H1 (cell line): Measurements from ENCODE around the gene PRCP. TPM values are rescaled to one million over a fixed set of nuclear protein-coding genes. Genes with fewer than 3 reads are reported as not detected.

ENCODE experiments used
- CTCF ChIA-PET: fragments of 300-600 bp; sonication (Branson Sonifier 250); formaldehyde crosslinking; loops from one replicate; lab custom pipeline; 2021; ENCODE audit not compliant: partially characterized antibody; lab: Charles Lee
- POLR2A ChIA-PET: fragments of 300-600 bp; sonication (Branson Sonifier 250); formaldehyde crosslinking; loops from one replicate; lab custom pipeline; 2021; ENCODE audit warnings: inconsistent platforms; ENCODE audit not compliant: partially characterized antibody; lab: Charles Lee
- DNase-seq, 2 experiments: peaks; one replicate each; pipeline versions ENCODE4 v3.0.0 to v3.0.0-alpha.2; 2010 to 2022; ENCODE audit warnings: low spot score in 2 of 2, low read depth in 1 of 2, mixed read lengths in 1 of 2
- FAIRE-seq: peaks from 2 replicates; lab custom pipeline; 2011; peaks lifted over from hg19 to GRCh38; lab: Jason Lieb, UNC
- H2AFZ ChIP-seq: 2 replicates; pipeline ENCODE4 v1.8.1; 2012; ENCODE audit warnings: low read length, inconsistent platforms
- H2AK5ac ChIP-seq: 2 replicates; pipeline ENCODE4 v1.6.1; 2013; ENCODE audit warnings: low read depth, low read length
- H2BK120ac ChIP-seq: replicated peaks from 2 replicates; pipeline ENCODE3; 2013; ENCODE audit warnings: low read depth, low read length, inconsistent platforms
- H2BK12ac ChIP-seq: 2 replicates; pipeline ENCODE4 v1.6.1; 2013; ENCODE audit warnings: low read depth, low read length
- H2BK15ac ChIP-seq: 2 replicates; pipeline ENCODE4 v1.6.1; 2013; ENCODE audit warnings: low read length
- H2BK20ac ChIP-seq: 2 replicates; pipeline ENCODE4 v1.6.1; 2013; ENCODE audit warnings: low read length
- H2BK5ac ChIP-seq: 2 replicates; pipeline ENCODE4 v1.6.1; 2013; ENCODE audit warnings: low read depth, low read length
- H3K14ac ChIP-seq: 2 replicates; pipeline ENCODE4 v1.6.1; 2013; ENCODE audit warnings: inconsistent platforms; ENCODE audit not compliant: insufficient read length
- H3K18ac ChIP-seq: 2 replicates; pipeline ENCODE4 v1.6.1; 2013; ENCODE audit warnings: low read length; ENCODE audit errors: extremely low read depth
- H3K23ac ChIP-seq: 2 replicates; pipeline ENCODE4 v1.6.1; 2013; ENCODE audit warnings: inconsistent platforms; ENCODE audit not compliant: insufficient read length
- H3K23me2 ChIP-seq: 2 replicates; pipeline ENCODE4 v1.6.1; 2013; ENCODE audit warnings: low read depth, low read length
- H3K27ac ChIP-seq: 2 replicates; pipeline ENCODE4 v1.6.1; 2011; ENCODE audit warnings: low read depth, low read length, inconsistent platforms
- H3K27me3 ChIP-seq, 4 experiments: replicated peaks in 1 of 4; 1 replicate in 1 of 4; 2 replicates in 3 of 4; pipeline versions ENCODE4 v1.6.1 to v1.8.1; 2011 to 2013; ENCODE audit warnings: low read length in 3 of 4, mild to moderate bottlenecking in 3 of 4, inconsistent platforms in 2 of 4, mixed read lengths in 2 of 4, moderate library complexity in 1 of 4; ENCODE audit not compliant: control insufficient read depth in 3 of 4, insufficient read depth in 3 of 4; ENCODE audit errors: extremely low read depth in 1 of 4
- H3K36me3 ChIP-seq, 4 experiments: 2 replicates each; pipeline versions ENCODE4 v1.6.1 to v1.8.1; 2011 to 2013; ENCODE audit warnings: mild to moderate bottlenecking in 4 of 4, low read length in 3 of 4, moderate library complexity in 2 of 4, control low read depth in 1 of 4, inconsistent platforms in 1 of 4; ENCODE audit not compliant: insufficient read depth in 4 of 4, control insufficient read depth in 2 of 4
- H3K4ac ChIP-seq: replicated peaks from 2 replicates; pipeline ENCODE3; 2013; ENCODE audit warnings: low read length, low read depth, mixed read lengths, inconsistent platforms; ENCODE audit not compliant: insufficient read length
- H3K4me1 ChIP-seq, 4 experiments: replicated peaks in 1 of 4; 1 replicate in 1 of 4; 2 replicates in 3 of 4; pipeline versions ENCODE4 v1.6.1 to v1.8.1; 2011 to 2013; ENCODE audit warnings: low read length in 3 of 4, inconsistent platforms in 2 of 4, mixed read lengths in 1 of 4; ENCODE audit not compliant: insufficient read depth in 4 of 4, control insufficient read depth in 3 of 4
- H3K4me2 ChIP-seq, 2 experiments: 2 replicates each; pipeline versions ENCODE4 v1.6.1 to v1.8.1; 2011 to 2013; ENCODE audit warnings: low read depth in 2 of 2, low read length in 2 of 2, control low read depth in 1 of 2, inconsistent platforms in 1 of 2, mild to moderate bottlenecking in 1 of 2; ENCODE audit not compliant: insufficient read depth in 1 of 2
- H3K4me3 ChIP-seq, 4 experiments: fragments of 200-600, 300-600 bp in 1 of 4; sonication (generic), shearing (Covaris generic), sonication (Bioruptor Twin) in 1 of 4; 2 replicates each; pipeline versions ENCODE4 v1.5.1 to v1.8.1; 2011 to 2016; ENCODE audit warnings: low read length in 4 of 4, low read depth in 3 of 4, control low read depth in 2 of 4, inconsistent platforms in 2 of 4, mild to moderate bottlenecking in 2 of 4, mixed read lengths in 1 of 4, moderate library complexity in 1 of 4; ENCODE audit not compliant: insufficient read depth in 2 of 4; ENCODE audit errors: extremely low read depth in 1 of 4
- H3K56ac ChIP-seq: replicated peaks from 2 replicates; pipeline ENCODE3; 2013; ENCODE audit warnings: low read depth, mild to moderate bottlenecking, mixed read lengths, low read length, inconsistent platforms; ENCODE audit not compliant: insufficient read length
- H3K79me1 ChIP-seq: 2 replicates; pipeline ENCODE4 v1.6.1; 2013; ENCODE audit warnings: low read depth, low read length, control low read depth
- H3K79me2 ChIP-seq, 2 experiments: 2 replicates each; pipeline versions ENCODE4 v1.6.1 to v1.8.1; 2012 to 2013; ENCODE audit warnings: low read length in 2 of 2, mild to moderate bottlenecking in 2 of 2, inconsistent platforms in 1 of 2; ENCODE audit not compliant: insufficient read depth in 2 of 2, control insufficient read depth in 1 of 2
- H3K9ac ChIP-seq, 4 experiments: replicated peaks in 1 of 4; 1 replicate in 1 of 4; 2 replicates in 3 of 4; pipeline versions ENCODE4 v1.6.1 to v1.8.1; 2011 to 2013; ENCODE audit warnings: low read depth in 3 of 4, low read length in 3 of 4, control low read depth in 2 of 4, mild to moderate bottlenecking in 2 of 4, moderate library complexity in 2 of 4, inconsistent platforms in 1 of 4; ENCODE audit errors: extremely low read depth in 1 of 4
- H3K9me3 ChIP-seq, 2 experiments: 2 replicates each; pipeline versions ENCODE4 v1.6.1 to v1.8.1; 2012 to 2013; ENCODE audit warnings: mild to moderate bottlenecking in 2 of 2, moderate library complexity in 2 of 2, control low read depth in 1 of 2, inconsistent platforms in 1 of 2, low read depth in 1 of 2, low read length in 1 of 2, mixed read lengths in 1 of 2; ENCODE audit not compliant: insufficient read depth in 2 of 2
- H4K20me1 ChIP-seq, 2 experiments: replicated peaks in 1 of 2; 2 replicates each; pipeline versions ENCODE3 to v1.8.1; 2011 to 2013; ENCODE audit warnings: inconsistent platforms in 2 of 2, low read length in 2 of 2, mild to moderate bottlenecking in 1 of 2; ENCODE audit not compliant: insufficient read depth in 2 of 2, control insufficient read depth in 1 of 2
- H4K5ac ChIP-seq: 2 replicates; pipeline ENCODE4 v1.6.1; 2013; ENCODE audit warnings: low read length, low read depth, mixed read lengths, inconsistent platforms; ENCODE audit not compliant: insufficient read length
- H4K8ac ChIP-seq: 2 replicates; pipeline ENCODE4 v1.8.0; 2013; ENCODE audit warnings: mild to moderate bottlenecking, moderate library complexity, low read length, inconsistent platforms; ENCODE audit not compliant: insufficient read depth; ENCODE audit errors: extremely low read depth
- H4K91ac ChIP-seq: replicated peaks from 2 replicates; pipeline ENCODE3; 2013; ENCODE audit warnings: low read length, mixed read lengths, inconsistent platforms; ENCODE audit not compliant: insufficient read length
- BCL11A ChIP-seq, 2 experiments: IDR thresholded peaks; one replicate each; pipeline ENCODE4 v1.6.1; 2011; ENCODE audit warnings: low read depth in 2 of 2, low read length in 2 of 2, mild to moderate bottlenecking in 2 of 2
- CBX8 ChIP-seq: fragments of 300-800, 300-1000 bp; sonication (generic); IDR thresholded peaks from 2 replicates; pipeline ENCODE4 v1.7.1; 2016; ENCODE audit warnings: low read depth, low read length, borderline replicate concordance
- CHD1 ChIP-seq: IDR thresholded peaks from 2 replicates; pipeline ENCODE4 v1.6.1; 2012; ENCODE audit warnings: low read depth, low read length, improper control_type of control experiment
- GTF2F1 ChIP-seq: IDR thresholded peaks from 2 replicates; pipeline ENCODE4 v1.6.1; 2012; ENCODE audit warnings: low read depth, low read length, improper control_type of control experiment, borderline replicate concordance
- HDAC6 ChIP-seq: IDR thresholded peaks from one replicate; pipeline ENCODE4 v1.7.1; 2012; ENCODE audit warnings: low read depth, mild to moderate bottlenecking, inconsistent platforms, low read length, moderate library complexity
- JUND ChIP-seq: IDR thresholded peaks from 2 replicates; pipeline ENCODE4 v1.6.1; 2011; ENCODE audit warnings: mild to moderate bottlenecking, improper control_type of control experiment, low read length
- NANOG ChIP-seq: IDR thresholded peaks from 2 replicates; pipeline ENCODE4 v1.6.1; 2011; ENCODE audit warnings: low read length, low read depth, mild to moderate bottlenecking, inconsistent platforms; ENCODE audit not compliant: insufficient read depth, poor library complexity, severe bottlenecking
- PHF8 ChIP-seq: fragments of 200-600 bp; sonication (generic); conservative IDR thresholded peaks from 2 replicates; pipeline ENCODE4 v1.7.1; 2012; ENCODE audit warnings: low read depth, mild to moderate bottlenecking, inconsistent platforms, low read length, moderate library complexity
- POLR2A ChIP-seq, 2 experiments: IDR thresholded peaks; 1 replicate in 1 of 2; 2 replicates in 1 of 2; pipeline ENCODE4 v1.6.1; 2011; ENCODE audit warnings: low read depth in 2 of 2, low read length in 2 of 2, mild to moderate bottlenecking in 2 of 2; ENCODE audit errors: control extremely low read depth in 1 of 2
- SIX5 ChIP-seq: IDR thresholded peaks from 2 replicates; pipeline ENCODE4 v1.6.1; 2011; ENCODE audit warnings: mild to moderate bottlenecking, low read depth, low read length
- SRF ChIP-seq: IDR thresholded peaks from 2 replicates; pipeline ENCODE4 v1.6.1; 2011; ENCODE audit warnings: mild to moderate bottlenecking, low read depth, low read length, moderate library complexity
- TBP ChIP-seq: IDR thresholded peaks from 2 replicates; pipeline ENCODE4 v1.6.1; 2011; ENCODE audit warnings: low read depth, low read length, improper control_type of control experiment
- WGBS, 2 experiments: shearing (Covaris generic) in 1 of 2; methylation state at CpG; one replicate each; pipeline versions ENCODE4 v1.1.6 to v1.1.7; 2013 to 2015; ENCODE audit warnings: low lambda C conversion rate in 2 of 2, mixed read lengths in 2 of 2, inconsistent platforms in 1 of 2, low coverage in 1 of 2, missing lambda C conversion rate in 1 of 2; ENCODE audit not compliant: insufficient replicate concordance in 2 of 2, insufficient coverage in 1 of 2, insufficient read length in 1 of 2; ENCODE audit errors: extremely low coverage in 1 of 2, missing lambda C conversion rate in 1 of 2; 5-methylcytosine and 5-hydroxymethylcytosine counted together
- polyA plus RNA-seq, 7 experiments: library from polyadenylated mRNA; depleted of rRNA in 3 of 7; stranded (reverse) in 5 of 7; unstranded in 2 of 7; fragments of >200 nt in 5 of 7; fragments of 200-250 nt in 2 of 7; gene quantifications; 1 replicate in 5 of 7; 2 replicates in 1 of 7; 4 replicates in 1 of 7; pipeline versions ENCODE4 v1.2.1 to v1.2.3, GENCODE V29; 2011 to 2013; ENCODE audit warnings: missing spikeins in 2 of 7, mixed read lengths in 2 of 7
- total RNA-seq: library from RNA; stranded (reverse); fragmentation: NEBNext Ultra II Directional; extraction: Animal tissue kit (Norgen Biotek cat#: 25700); gene quantifications from 2 replicates; pipeline ENCODE4 v1.2.1, GENCODE V29; 2021
- TF ChIP-seq, protein P1 (sequence below), 3 experiments: IDR thresholded peaks; 1 replicate in 2 of 3; 2 replicates in 1 of 3; pipeline versions ENCODE4 v1.5.1 to v1.6.1; 2011; ENCODE audit warnings: low read length in 3 of 3, mild to moderate bottlenecking in 3 of 3, inconsistent platforms in 2 of 3, low read depth in 1 of 3, moderate library complexity in 1 of 3; ENCODE audit not compliant: insufficient read depth in 1 of 3; ENCODE audit errors: control extremely low read depth in 1 of 3

PRCP gene
- total and polyA plus RNA-seq, 2 of the 8 experiments (the other 6 are each of a cell fraction or from before 2014, with no cell fraction given), result 63.8 to 84.4 TPM

DNA sequence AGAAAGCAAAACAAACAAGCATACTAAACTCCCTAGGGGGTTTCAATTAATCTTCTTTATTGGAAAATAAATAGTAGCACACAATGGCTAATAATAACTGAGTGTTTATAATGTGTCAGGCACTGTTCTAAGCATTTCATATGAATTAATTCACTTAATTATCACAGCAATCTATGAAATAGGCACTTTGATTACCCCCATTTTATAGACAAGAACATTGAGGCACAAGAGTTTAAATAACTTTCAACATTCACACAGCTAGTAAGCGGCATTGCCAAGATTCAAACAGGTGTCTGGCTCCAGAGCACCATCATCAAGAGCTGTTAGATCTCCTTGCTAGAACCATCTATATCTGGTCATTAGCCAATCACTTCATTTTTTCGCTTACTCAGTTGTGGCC is 43.1 kb downstream of the PRCP start:
- no peaks in the 10 kb centered on the region for H3K36me3 ChIP-seq
- H2AK5ac ChIP-seq, result no peak overlapping the region
- no peak for DNase-seq
- no peak overlapping the region for H3K4ac ChIP-seq
- no peak for FAIRE-seq
- H2BK20ac ChIP-seq, result no peak overlapping the region
- H2BK120ac ChIP-seq, result no peak overlapping the region
- H3K14ac ChIP-seq, result no peak overlapping the region
- H3K4me3 ChIP-seq, result no peak overlapping the region
- H3K27ac ChIP-seq, result no peak overlapping the region
- no peak overlapping the region for H3K23ac ChIP-seq
- no peaks in the 10 kb centered on the region for H3K79me2 ChIP-seq
- CTCF ChIA-PET, result interaction anchor here (0.7 to 1.0 kb wide), 4 partner anchors 10 to 81 kb away, joined by 3 to 5 read pairs (median 3); no protein-coding TSS in a partner anchor
- no peaks in the 10 kb centered on the region for H3K23me2 ChIP-seq
- no peak overlapping the region for H2AFZ ChIP-seq
- no peak overlapping the region for H3K9ac ChIP-seq
- H2BK12ac ChIP-seq, result no peak overlapping the region
- no peaks in the 10 kb centered on the region for H3K4me1 ChIP-seq
- no peak overlapping the region for H4K5ac ChIP-seq
- no peak overlapping the region for H3K18ac ChIP-seq
- H4K20me1 ChIP-seq, result no peaks in the 10 kb centered on the region
- H3K9me3 ChIP-seq, result no peaks in the 10 kb centered on the region
- no peak overlapping the region for H4K91ac ChIP-seq
- no peak overlapping the region for H2BK5ac ChIP-seq
- H3K4me2 ChIP-seq, result no peak overlapping the region
- no peak overlapping the region for H4K8ac ChIP-seq
- no peak overlapping the region for H3K56ac ChIP-seq
- H3K79me1 ChIP-seq, result no peaks in the 10 kb centered on the region
- H3K27me3 ChIP-seq, result no peaks in the 10 kb centered on the region
- POLR2A ChIA-PET, result interaction anchor here (1.0 kb wide), 1 partner anchor 10 kb away, joined by 3 read pairs; no protein-coding TSS in a partner anchor
- no peak overlapping the region for H2BK15ac ChIP-seq
- 94% methylated on average over 2 of the region's 2 CpGs; no CpG with 5 or more reads in 1 of the 2 experiments for WGBS, 2 experiments
- no peak for TF ChIP-seq PHF8
- TF ChIP-seq, protein P1, sequence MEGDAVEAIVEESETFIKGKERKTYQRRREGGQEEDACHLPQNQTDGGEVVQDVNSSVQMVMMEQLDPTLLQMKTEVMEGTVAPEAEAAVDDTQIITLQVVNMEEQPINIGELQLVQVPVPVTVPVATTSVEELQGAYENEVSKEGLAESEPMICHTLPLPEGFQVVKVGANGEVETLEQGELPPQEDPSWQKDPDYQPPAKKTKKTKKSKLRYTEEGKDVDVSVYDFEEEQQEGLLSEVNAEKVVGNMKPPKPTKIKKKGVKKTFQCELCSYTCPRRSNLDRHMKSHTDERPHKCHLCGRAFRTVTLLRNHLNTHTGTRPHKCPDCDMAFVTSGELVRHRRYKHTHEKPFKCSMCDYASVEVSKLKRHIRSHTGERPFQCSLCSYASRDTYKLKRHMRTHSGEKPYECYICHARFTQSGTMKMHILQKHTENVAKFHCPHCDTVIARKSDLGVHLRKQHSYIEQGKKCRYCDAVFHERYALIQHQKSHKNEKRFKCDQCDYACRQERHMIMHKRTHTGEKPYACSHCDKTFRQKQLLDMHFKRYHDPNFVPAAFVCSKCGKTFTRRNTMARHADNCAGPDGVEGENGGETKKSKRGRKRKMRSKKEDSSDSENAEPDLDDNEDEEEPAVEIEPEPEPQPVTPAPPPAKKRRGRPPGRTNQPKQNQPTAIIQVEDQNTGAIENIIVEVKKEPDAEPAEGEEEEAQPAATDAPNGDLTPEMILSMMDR (IDR thresholded peaks at IDR 0.05; ENCODE audit: control extremely low read depth in 1 of 3, insufficient read depth in 1 of 3, low read depth in 1 of 3, low read length in 3 of 3), result no peak
- no peak for TF ChIP-seq GTF2F1
- no peak for TF ChIP-seq SRF
- TF ChIP-seq JUND, result no peak
- no peak for TF ChIP-seq BCL11A (IDR thresholded peaks at IDR 0.05; ENCODE audit: low read depth in 2 of 2, low read length in 2 of 2)
- no peak for TF ChIP-seq CHD1
- no peak for TF ChIP-seq HDAC6
- TF ChIP-seq TBP, result no peak
- no peak for TF ChIP-seq CBX8
- no peak for TF ChIP-seq NANOG
- TF ChIP-seq SIX5, result no peak
- TF ChIP-seq POLR2A (IDR thresholded peaks at IDR 0.05; ENCODE audit: control extremely low read depth in 1 of 2, low read depth in 2 of 2, low read length in 2 of 2), result no peak
